B cell (primary cell): Measurements from ENCODE around the gene CTSK.

Experiments
- CTCF ChIP-seq: fragments of 200-600 bp; IDR thresholded peaks from one replicate; pipeline ENCODE4 v1.8.0; 2022; ENCODE audit warnings: antibody characterized with exemption, mild to moderate bottlenecking
- EZH2 ChIP-seq: IDR thresholded peaks from 2 replicates; pipeline ENCODE4 v1.6.1; 2012; ENCODE audit warnings: borderline replicate concordance, low read depth, mild to moderate bottlenecking, moderate library complexity, low read length; ENCODE audit not compliant: insufficient read depth, poor library complexity, severe bottlenecking

GRCh38 chr1:150846473-150847146 is 38.5 kb upstream of the CTSK start:
- TF ChIP-seq CTCF (no peak), EZH2 (no peak)
